Hematopoietic multipotent progenitor cell (in vitro differentiated cells): ENCODE data around the gene PLEKHA3. TPM values are rescaled to one million over a fixed set of nuclear protein-coding genes. Genes with fewer than 3 reads are reported as not detected.
"Not testable (repeated sequence)": the region's sequence is repeated elsewhere in the genome, so short reads cannot be mapped to it uniquely, and the experiment has no call there.

Experiments used
- DNase-seq, 3 donors: peaks; one replicate each; pipeline ENCODE4 v3.0.0-alpha.2; 2011 to 2015; ENCODE audit warnings: low read depth in 2 of 3, low spot score in 2 of 3
- total RNA-seq: library from RNA; depleted of rRNA; stranded (reverse); fragments of >200 nt; gene quantifications from one replicate; pipeline ENCODE4 v1.2.3, GENCODE V29; 2012

The PLEKHA3 gene
- total RNA-seq, 1 donor: 4.8 TPM

GRCh38 chr2:178522950-178523595, 42.8 kb downstream of the PLEKHA3 start:
- peak; percentile 59 to 97 (median 90) for DNase-seq

DNA sequence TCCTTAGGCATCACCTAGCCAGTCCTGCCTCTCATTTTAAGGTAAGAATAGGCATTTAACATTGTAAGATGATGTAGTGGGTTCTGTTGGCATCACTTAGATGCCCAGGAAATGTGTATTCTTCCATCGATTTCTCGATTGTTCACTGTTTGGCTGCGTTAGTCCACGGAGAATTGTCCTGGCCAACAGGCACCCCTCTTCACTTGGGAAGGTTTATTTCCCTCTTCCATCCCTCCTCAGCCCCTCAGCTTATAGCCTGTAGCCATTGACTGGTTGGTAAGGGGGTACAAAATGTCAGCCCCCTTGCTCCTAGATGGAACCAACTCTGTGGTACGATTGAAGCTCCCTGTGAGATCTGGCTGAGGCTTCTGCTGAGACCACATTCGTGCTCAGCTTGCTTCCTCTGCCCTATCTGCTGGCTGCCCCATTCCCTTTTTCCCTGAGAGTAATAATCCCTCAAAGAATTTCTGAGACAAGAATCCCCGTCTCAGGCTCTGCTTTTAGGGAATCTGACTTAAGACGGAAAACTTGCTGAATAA, 43.4 kb downstream of the PLEKHA3 start:
- no peak for DNase-seq

- not testable (repeated sequence) for DNase-seq
These were observed 44.8 kb downstream of the PLEKHA3 start for GRCh38 chr2:178525010-178525409.

- not testable (repeated sequence) for DNase-seq
These were observed 45.2 kb downstream of the PLEKHA3 start for GRCh38 chr2:178525460-178525859.

- DNase-seq: no peak
These were observed 46.0 kb downstream of the PLEKHA3 start for GRCh38 chr2:178526256-178526655.

GRCh38 chr2:178527592-178527991, 47.3 kb downstream of the PLEKHA3 start:
- DNase-seq: no peak

DNA sequence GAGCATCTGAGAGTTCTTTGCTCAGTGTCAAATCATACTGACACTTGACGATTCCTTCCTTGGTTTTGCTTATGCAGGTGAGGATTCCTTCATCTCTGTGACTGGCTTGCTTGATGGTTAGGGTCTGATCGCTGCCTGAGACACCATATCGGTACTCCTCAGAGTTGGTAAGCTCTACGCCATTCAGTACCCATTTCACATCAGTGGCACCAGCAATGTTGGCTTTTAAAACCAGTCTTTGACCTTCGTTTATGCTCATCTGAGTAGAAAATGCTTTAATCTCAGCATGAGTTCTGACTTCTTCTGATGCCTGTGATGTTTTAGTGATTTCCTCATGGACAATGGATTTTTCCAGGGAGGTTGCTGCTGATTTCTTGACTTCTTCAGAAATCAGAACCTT, 48.4 kb downstream of the PLEKHA3 start:
- no peak for DNase-seq

DNA sequence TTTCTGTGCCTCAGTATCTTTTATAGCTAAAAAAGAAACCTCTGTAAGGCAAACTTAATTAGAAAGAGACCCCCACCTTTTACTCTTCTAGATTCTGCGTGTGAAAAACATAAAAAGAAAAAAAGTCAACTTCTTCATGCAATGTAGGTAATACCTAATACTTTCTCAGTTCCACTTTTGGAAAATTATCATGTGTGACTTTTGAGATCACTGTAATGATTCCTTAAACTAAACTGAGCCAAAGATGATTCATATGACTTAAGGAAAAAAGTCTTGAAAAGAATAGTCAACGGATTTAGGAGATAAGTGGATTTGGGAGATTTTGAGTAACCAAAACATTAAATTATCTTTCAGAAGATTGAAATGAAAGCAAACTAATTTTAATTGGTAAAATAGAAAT, 48.9 kb downstream of the PLEKHA3 start:
- no peak for DNase-seq

DNA sequence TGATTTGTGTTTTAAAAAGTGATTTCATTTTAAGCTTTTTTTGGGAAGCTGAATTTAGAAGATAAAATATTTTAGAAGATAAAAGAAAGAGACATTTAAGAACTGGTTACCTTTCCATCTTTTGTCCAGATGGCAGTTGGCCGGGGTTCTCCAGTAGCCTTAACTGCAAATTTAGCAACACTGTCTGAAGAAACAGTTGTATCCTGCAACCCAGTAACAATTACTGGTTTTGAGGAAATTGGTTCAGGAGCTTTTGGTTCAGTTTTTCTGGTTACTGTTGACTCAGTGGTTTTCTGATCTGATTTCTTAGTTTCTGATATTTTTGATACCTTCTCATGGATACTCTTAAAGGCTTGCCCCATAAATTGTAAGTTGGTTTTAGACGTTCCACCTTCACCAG, 49.9 kb downstream of the PLEKHA3 start:
- DNase-seq: no peak

DNA sequence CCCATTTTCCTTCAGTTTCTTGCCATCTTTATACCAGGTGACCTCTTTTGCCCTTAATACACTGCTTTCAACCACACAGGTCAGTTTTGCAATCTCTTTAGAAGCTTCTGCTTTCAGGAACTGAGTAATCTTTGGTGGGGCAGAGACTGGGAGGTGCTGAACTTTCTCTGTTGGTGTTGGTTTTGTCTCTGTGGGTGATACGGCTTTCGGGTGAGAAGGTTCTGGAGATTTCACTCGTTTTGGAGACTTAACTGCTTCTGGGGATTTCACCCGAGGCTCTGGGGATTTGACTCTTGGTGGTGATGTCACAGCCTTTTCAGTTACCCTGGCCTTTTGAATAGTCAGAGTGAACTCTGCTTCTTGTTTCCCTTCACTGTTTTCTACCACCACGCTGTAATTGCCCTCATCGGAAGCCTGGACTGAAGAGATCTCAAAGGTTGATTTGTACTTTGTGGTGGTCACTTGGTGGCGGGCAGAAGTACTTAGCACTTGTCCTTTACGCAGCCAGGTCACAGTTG, 50.4 kb downstream of the PLEKHA3 start:
- peak in 1 of 3 donors; percentile 2 for DNase-seq

- no peak for DNase-seq
These were observed 50.9 kb downstream of the PLEKHA3 start for GRCh38 chr2:178531168-178531567.

DNA sequence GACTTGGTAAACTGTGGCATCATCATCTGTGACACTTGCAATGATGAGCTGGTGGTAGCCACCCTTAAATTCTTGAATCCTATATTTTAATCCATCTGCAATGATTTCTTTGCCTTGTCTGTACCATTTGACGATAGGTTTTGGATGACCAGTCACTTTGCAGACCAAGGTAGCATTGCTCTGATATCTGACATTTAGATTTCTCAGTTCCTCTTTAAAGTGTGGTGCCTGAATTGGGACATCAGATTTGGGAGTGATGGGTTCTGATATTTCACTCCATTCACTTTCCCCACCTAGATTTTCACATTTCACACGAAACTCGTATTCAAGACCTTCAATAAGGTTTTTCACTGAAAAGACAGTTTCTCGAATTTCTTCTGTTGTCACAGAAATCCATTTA, 55.8 kb downstream of the PLEKHA3 start:
- DNase-seq: no peak

DNA sequence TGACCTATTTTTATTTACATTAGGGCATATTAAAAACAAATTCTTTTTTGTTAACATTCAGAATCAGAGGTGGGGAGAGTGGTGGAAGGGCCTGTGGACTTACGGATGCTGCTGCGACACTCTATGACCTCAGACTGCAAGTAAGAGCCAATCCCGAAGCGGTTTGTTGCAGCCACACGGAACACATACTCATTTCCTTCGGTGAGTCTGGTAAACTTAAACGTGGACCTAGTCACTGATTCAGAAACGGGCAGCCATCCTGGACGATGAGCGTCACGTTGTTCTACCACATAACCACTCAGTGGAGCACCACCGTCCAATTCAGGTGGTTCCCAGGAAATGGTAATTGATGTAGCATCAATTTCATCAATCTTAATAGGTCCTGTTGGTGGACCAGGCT, 61.9 kb downstream of the PLEKHA3 start:
- DNase-seq: no peak

GRCh38 chr2:178542569-178542968, 62.3 kb downstream of the PLEKHA3 start:
- no peak for DNase-seq

DNA sequence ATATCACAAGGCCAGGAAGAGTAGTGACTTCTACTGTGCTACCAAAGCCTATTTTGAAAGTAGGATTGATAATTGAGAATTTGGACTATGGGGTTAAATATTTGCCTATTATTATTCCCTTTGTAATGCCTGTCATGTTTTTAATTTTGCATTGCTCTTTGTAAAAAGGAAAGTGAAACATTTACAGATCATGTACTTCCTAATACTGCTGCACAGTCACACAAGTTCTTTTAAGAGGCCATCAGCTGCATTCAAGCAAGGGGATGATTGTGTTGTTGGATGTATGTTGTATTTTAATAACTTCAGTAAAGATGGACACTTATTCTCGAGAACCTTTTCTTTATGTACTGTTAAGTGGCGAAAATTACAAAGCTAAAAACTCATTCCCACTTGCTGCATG, 70.1 kb downstream of the PLEKHA3 start:
- DNase-seq: peak in 1 of 3 donors; percentile 7

GRCh38 chr2:178553047-178553446, 72.8 kb downstream of the PLEKHA3 start:
- no peak for DNase-seq

Other genes with a start within 250 kb of the PLEKHA3 start
- gene PRKRA, start 29.3 kb upstream of the PLEKHA3 start, total RNA-seq: 45.0 TPM
- gene PJVK, start 29.1 kb upstream of the PLEKHA3 start, total RNA-seq: 0.81 TPM
- gene FKBP7, start 1.9 kb upstream of the PLEKHA3 start, total RNA-seq: 2.7 TPM